K562 (cell line): ENCODE results near the gene CD47. TPM values are rescaled to one million over a fixed set of nuclear protein-coding genes. Genes with fewer than 3 reads are reported as not detected.

Experiments
- ESRRB ChIP-seq: fragments of 250-450 bp; sonication (Bioruptor Pico); IDR thresholded peaks from 2 replicates; pipeline ENCODE4 v1.5.0; 2020; ENCODE audit warnings: mild to moderate bottlenecking, moderate library complexity, borderline replicate concordance
- GTF2A2 ChIP-seq: IDR thresholded peaks from 2 replicates; pipeline ENCODE4 v1.6.1; 2016; ENCODE audit warnings: mild to moderate bottlenecking, missing genetic modification characterization, missing compliant biosample characterization
- NFATC3 ChIP-seq: fragments of 450-650 bp; IDR thresholded peaks from 2 replicates; pipeline ENCODE4 v1.6.1; 2017; ENCODE audit warnings: mild to moderate bottlenecking
- RUNX1 ChIP-seq: sonication (generic); IDR thresholded peaks from 2 replicates; pipeline ENCODE4 v1.6.1; 2016; ENCODE audit warnings: antibody characterized with exemption, low read depth
- polyA plus RNA-seq, 8 experiments: library from polyadenylated mRNA; depleted of rRNA in 4 of 8; stranded (reverse) in 5 of 8; unstranded in 3 of 8; fragments of >200 nt; fragmentation: Nextera tagmentation in 2 of 8; fragmentation: Illumina TruSeq in 1 of 8; extraction: Ambion mirVana in 2 of 8; extraction: Trizol in 1 of 8; gene quantifications; 2 replicates each; pipeline versions ENCODE4 v1.2.1 to v1.2.3, GENCODE V29; 2011 to 2014; ENCODE audit warnings: inconsistent platforms in 1 of 8, missing spikeins in 1 of 8
- total RNA-seq, 7 experiments: library from RNA; depleted of rRNA in 6 of 7; stranded (reverse); fragments of >200 nt in 6 of 7; fragmentation: Illumina TruSeq in 2 of 7; extraction: Trizol in 2 of 7; gene quantifications; 2 replicates each; pipeline versions ENCODE4 v1.2.1 to v1.2.3, GENCODE V29; 2011 to 2021; ENCODE audit warnings: low replicate concordance in 1 of 7
- TF ChIP-seq, protein P1 (sequence below): fragments of 450-650 bp; IDR thresholded peaks from 2 replicates; pipeline ENCODE4 v1.6.1; 2016; ENCODE audit warnings: mild to moderate bottlenecking, moderate library complexity
- TF ChIP-seq, protein P2 (sequence below), 2 experiments: fragments of 200-800 bp in 1 of 2; sonication (Bioruptor generic) in 1 of 2; sonication (generic) in 1 of 2; formaldehyde crosslinking in 1 of 2; IDR thresholded peaks in 1 of 2; conservative IDR thresholded peaks in 1 of 2; 2 replicates each; pipeline versions ENCODE4 v1.5.0 to v1.6.1; 2016 to 2020; ENCODE audit warnings: missing compliant biosample characterization in 1 of 2, missing genetic modification characterization in 1 of 2, missing genetic modification reagents in 1 of 2
- TF ChIP-seq, protein P3 (sequence below), 2 experiments: fragments of 450-650 bp; IDR thresholded peaks; 2 replicates each; pipeline ENCODE4 v1.6.1; 2018; ENCODE audit warnings: mild to moderate bottlenecking in 2 of 2, low read depth in 1 of 2; ENCODE audit not compliant: partially characterized antibody in 2 of 2
- TF ChIP-seq, protein P4 (sequence below): fragments of 450-650 bp; IDR thresholded peaks from 2 replicates; pipeline ENCODE4 v1.7.0; 2016; ENCODE audit warnings: borderline replicate concordance

The CD47 gene
- total and polyA plus RNA-seq, 9 of the 15 experiments (the other 6 are each of a cell fraction or from before 2014, with no cell fraction given), result 10.2 to 62.6 (median 36.3) TPM

DNA sequence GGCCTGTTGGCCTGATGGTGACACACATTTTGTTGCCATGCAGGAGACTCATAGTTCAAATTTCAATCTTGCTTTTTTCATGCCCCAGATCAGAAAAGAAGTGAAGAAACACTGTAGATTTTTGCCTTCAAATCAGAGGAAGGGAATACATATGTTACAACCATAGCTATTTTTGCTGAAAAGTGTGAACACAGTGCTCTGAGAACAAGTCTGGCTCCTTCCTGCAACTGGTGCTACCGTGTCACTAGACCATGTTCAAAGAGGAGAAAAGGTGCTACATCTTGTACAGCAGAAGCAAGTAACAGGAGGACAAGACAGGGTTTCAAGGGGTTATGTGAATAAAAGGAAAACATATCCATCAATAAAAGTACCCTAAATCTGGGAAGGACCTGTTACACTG is 44.6 kb downstream of the CD47 start (continued):
- TF ChIP-seq, protein P1, sequence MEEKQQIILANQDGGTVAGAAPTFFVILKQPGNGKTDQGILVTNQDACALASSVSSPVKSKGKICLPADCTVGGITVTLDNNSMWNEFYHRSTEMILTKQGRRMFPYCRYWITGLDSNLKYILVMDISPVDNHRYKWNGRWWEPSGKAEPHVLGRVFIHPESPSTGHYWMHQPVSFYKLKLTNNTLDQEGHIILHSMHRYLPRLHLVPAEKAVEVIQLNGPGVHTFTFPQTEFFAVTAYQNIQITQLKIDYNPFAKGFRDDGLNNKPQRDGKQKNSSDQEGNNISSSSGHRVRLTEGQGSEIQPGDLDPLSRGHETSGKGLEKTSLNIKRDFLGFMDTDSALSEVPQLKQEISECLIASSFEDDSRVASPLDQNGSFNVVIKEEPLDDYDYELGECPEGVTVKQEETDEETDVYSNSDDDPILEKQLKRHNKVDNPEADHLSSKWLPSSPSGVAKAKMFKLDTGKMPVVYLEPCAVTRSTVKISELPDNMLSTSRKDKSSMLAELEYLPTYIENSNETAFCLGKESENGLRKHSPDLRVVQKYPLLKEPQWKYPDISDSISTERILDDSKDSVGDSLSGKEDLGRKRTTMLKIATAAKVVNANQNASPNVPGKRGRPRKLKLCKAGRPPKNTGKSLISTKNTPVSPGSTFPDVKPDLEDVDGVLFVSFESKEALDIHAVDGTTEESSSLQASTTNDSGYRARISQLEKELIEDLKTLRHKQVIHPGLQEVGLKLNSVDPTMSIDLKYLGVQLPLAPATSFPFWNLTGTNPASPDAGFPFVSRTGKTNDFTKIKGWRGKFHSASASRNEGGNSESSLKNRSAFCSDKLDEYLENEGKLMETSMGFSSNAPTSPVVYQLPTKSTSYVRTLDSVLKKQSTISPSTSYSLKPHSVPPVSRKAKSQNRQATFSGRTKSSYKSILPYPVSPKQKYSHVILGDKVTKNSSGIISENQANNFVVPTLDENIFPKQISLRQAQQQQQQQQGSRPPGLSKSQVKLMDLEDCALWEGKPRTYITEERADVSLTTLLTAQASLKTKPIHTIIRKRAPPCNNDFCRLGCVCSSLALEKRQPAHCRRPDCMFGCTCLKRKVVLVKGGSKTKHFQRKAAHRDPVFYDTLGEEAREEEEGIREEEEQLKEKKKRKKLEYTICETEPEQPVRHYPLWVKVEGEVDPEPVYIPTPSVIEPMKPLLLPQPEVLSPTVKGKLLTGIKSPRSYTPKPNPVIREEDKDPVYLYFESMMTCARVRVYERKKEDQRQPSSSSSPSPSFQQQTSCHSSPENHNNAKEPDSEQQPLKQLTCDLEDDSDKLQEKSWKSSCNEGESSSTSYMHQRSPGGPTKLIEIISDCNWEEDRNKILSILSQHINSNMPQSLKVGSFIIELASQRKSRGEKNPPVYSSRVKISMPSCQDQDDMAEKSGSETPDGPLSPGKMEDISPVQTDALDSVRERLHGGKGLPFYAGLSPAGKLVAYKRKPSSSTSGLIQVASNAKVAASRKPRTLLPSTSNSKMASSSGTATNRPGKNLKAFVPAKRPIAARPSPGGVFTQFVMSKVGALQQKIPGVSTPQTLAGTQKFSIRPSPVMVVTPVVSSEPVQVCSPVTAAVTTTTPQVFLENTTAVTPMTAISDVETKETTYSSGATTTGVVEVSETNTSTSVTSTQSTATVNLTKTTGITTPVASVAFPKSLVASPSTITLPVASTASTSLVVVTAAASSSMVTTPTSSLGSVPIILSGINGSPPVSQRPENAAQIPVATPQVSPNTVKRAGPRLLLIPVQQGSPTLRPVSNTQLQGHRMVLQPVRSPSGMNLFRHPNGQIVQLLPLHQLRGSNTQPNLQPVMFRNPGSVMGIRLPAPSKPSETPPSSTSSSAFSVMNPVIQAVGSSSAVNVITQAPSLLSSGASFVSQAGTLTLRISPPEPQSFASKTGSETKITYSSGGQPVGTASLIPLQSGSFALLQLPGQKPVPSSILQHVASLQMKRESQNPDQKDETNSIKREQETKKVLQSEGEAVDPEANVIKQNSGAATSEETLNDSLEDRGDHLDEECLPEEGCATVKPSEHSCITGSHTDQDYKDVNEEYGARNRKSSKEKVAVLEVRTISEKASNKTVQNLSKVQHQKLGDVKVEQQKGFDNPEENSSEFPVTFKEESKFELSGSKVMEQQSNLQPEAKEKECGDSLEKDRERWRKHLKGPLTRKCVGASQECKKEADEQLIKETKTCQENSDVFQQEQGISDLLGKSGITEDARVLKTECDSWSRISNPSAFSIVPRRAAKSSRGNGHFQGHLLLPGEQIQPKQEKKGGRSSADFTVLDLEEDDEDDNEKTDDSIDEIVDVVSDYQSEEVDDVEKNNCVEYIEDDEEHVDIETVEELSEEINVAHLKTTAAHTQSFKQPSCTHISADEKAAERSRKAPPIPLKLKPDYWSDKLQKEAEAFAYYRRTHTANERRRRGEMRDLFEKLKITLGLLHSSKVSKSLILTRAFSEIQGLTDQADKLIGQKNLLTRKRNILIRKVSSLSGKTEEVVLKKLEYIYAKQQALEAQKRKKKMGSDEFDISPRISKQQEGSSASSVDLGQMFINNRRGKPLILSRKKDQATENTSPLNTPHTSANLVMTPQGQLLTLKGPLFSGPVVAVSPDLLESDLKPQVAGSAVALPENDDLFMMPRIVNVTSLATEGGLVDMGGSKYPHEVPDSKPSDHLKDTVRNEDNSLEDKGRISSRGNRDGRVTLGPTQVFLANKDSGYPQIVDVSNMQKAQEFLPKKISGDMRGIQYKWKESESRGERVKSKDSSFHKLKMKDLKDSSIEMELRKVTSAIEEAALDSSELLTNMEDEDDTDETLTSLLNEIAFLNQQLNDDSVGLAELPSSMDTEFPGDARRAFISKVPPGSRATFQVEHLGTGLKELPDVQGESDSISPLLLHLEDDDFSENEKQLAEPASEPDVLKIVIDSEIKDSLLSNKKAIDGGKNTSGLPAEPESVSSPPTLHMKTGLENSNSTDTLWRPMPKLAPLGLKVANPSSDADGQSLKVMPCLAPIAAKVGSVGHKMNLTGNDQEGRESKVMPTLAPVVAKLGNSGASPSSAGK, result no peak
- no peak for TF ChIP-seq GTF2A2 (tag)
- no peak for TF ChIP-seq ESRRB (CRISPR knock-in tag)
- TF ChIP-seq, protein P2, sequence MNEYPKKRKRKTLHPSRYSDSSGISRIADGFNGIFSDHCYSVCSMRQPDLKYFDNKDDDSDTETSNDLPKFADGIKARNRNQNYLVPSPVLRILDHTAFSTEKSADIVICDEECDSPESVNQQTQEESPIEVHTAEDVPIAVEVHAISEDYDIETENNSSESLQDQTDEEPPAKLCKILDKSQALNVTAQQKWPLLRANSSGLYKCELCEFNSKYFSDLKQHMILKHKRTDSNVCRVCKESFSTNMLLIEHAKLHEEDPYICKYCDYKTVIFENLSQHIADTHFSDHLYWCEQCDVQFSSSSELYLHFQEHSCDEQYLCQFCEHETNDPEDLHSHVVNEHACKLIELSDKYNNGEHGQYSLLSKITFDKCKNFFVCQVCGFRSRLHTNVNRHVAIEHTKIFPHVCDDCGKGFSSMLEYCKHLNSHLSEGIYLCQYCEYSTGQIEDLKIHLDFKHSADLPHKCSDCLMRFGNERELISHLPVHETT (CRISPR knock-in tag; conservative IDR thresholded peaks at IDR 0.05 in 1 of 2, IDR thresholded peaks at IDR 0.05 in 1 of 2), result no peak
- TF ChIP-seq NFATC3, result no peak
- TF ChIP-seq, protein P3, sequence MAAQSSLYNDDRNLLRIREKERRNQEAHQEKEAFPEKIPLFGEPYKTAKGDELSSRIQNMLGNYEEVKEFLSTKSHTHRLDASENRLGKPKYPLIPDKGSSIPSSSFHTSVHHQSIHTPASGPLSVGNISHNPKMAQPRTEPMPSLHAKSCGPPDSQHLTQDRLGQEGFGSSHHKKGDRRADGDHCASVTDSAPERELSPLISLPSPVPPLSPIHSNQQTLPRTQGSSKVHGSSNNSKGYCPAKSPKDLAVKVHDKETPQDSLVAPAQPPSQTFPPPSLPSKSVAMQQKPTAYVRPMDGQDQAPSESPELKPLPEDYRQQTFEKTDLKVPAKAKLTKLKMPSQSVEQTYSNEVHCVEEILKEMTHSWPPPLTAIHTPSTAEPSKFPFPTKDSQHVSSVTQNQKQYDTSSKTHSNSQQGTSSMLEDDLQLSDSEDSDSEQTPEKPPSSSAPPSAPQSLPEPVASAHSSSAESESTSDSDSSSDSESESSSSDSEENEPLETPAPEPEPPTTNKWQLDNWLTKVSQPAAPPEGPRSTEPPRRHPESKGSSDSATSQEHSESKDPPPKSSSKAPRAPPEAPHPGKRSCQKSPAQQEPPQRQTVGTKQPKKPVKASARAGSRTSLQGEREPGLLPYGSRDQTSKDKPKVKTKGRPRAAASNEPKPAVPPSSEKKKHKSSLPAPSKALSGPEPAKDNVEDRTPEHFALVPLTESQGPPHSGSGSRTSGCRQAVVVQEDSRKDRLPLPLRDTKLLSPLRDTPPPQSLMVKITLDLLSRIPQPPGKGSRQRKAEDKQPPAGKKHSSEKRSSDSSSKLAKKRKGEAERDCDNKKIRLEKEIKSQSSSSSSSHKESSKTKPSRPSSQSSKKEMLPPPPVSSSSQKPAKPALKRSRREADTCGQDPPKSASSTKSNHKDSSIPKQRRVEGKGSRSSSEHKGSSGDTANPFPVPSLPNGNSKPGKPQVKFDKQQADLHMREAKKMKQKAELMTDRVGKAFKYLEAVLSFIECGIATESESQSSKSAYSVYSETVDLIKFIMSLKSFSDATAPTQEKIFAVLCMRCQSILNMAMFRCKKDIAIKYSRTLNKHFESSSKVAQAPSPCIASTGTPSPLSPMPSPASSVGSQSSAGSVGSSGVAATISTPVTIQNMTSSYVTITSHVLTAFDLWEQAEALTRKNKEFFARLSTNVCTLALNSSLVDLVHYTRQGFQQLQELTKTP (IDR thresholded peaks at IDR 0.05; ENCODE audit: low read depth in 1 of 2, partially characterized antibody in 2 of 2), result no peak
- no peak for TF ChIP-seq RUNX1
- TF ChIP-seq, protein P4, sequence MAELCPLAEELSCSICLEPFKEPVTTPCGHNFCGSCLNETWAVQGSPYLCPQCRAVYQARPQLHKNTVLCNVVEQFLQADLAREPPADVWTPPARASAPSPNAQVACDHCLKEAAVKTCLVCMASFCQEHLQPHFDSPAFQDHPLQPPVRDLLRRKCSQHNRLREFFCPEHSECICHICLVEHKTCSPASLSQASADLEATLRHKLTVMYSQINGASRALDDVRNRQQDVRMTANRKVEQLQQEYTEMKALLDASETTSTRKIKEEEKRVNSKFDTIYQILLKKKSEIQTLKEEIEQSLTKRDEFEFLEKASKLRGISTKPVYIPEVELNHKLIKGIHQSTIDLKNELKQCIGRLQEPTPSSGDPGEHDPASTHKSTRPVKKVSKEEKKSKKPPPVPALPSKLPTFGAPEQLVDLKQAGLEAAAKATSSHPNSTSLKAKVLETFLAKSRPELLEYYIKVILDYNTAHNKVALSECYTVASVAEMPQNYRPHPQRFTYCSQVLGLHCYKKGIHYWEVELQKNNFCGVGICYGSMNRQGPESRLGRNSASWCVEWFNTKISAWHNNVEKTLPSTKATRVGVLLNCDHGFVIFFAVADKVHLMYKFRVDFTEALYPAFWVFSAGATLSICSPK, result no peak
